Measurements from ENCODE around the gene NIPA2. TPM values are rescaled to one million over a fixed set of nuclear protein-coding genes. Genes with fewer than 3 reads are reported as not detected.

The NIPA2 gene
- total RNA-seq, 1 experiment from 2014 or later: 77.9 TPM

- Histone ChIP-seq H4K8ac (replicated peaks; ENCODE audit: insufficient read length, low read depth, low read length) (no peak overlapping the region), H2AK5ac (ENCODE audit: insufficient read length, low read length) (no peak overlapping the region), H3K27ac (ENCODE audit: insufficient read length, low read depth, low read length) (no peak overlapping the region), H3K27me3 (ENCODE audit: insufficient read depth, low read length) (no peaks in the 10 kb centered on the region), H3K4me1 (ENCODE audit: insufficient read depth, low read length) (no peaks in the 10 kb centered on the region), H3T11ph (ENCODE audit: low read length) (no peak overlapping the region), H2BK20ac (ENCODE audit: low read depth, low read length, poor library complexity, severe bottlenecking) (no peak overlapping the region), H2BK120ac (ENCODE audit: low read depth, low read length, poor library complexity, severe bottlenecking) (no peak overlapping the region), H3K9me3 (ENCODE audit: control insufficient read depth, low read depth, low read length) (no peaks in the 10 kb centered on the region), H3K18ac (ENCODE audit: insufficient read length, low read depth, low read length) (no peak overlapping the region), H3K56ac (ENCODE audit: insufficient read length, low read depth, low read length) (no peak overlapping the region), H3K23ac (ENCODE audit: insufficient read length, low read depth, low read length) (no peak overlapping the region), H4K5ac (ENCODE audit: insufficient read length, low read depth, low read length) (no peak overlapping the region), H2BK12ac (ENCODE audit: insufficient read length, low read depth, low read length) (no peak overlapping the region), H3K4me2 (ENCODE audit: insufficient read depth, insufficient read length, low read length) (no peak overlapping the region), H2BK15ac (ENCODE audit: low read depth, low read length) (no peak overlapping the region), H2AFZ (ENCODE audit: low read length) (no peak overlapping the region), H4K20me1 (ENCODE audit: control insufficient read depth, insufficient read depth, insufficient read length) (no peaks in the 10 kb centered on the region), H2BK5ac (ENCODE audit: insufficient read length, low read length) (no peak overlapping the region), H3K79me1 (ENCODE audit: insufficient read depth, low read depth, low read length, poor library complexity, severe bottlenecking) (no peaks in the 10 kb centered on the region), H3K9ac (ENCODE audit: extremely low read depth, insufficient read length, low read length) (no peak overlapping the region), H3K14ac (ENCODE audit: insufficient read depth, low read length) (no peak overlapping the region), H4K91ac (ENCODE audit: insufficient read length, low read depth, low read length) (no peak overlapping the region), H3K23me2 (ENCODE audit: insufficient read length, low read depth, low read length, poor library complexity, severe bottlenecking) (no peaks in the 10 kb centered on the region), H3K79me2 (ENCODE audit: insufficient read depth, low read length) (peaks cover 7% of the 10 kb centered on the region), H3K4ac (ENCODE audit: low read depth, low read length) (no peak overlapping the region)
- Mint-ChIP-seq H3K4me3 (no peak overlapping the region), H3K4me1 (peaks cover 3 to 12% of the 10 kb centered on the region in 2 experiments; a peak in 2 of 4 replicates), H3K27ac (no peak overlapping the region; a peak in 1 of 7 replicates), H3K9me3 (no peaks in the 10 kb centered on the region), H3K27me3 (ENCODE audit: low read depth) (no peaks in the 10 kb centered on the region), H3K36me3 (ENCODE audit: insufficient read depth in 1 of 3, low read depth in 3 of 3) (no peaks in the 10 kb centered on the region)
- TF ChIP-seq CTCF (conservative IDR thresholded peaks at IDR 0.05): no peak
- WGBS (ENCODE audit: extremely low coverage, insufficient read length, low lambda C conversion rate): no CpG with 5 or more reads among the region's 11 CpGs
- DNase-seq: no peak
Measured at GRCh38 chr15:22806156-22806555, 32.3 kb upstream of the NIPA2 start.

Measured in H9 (cell line).